ENCODE measurements around the gene PRAMEF7.
"Not testable (repeated sequence)": the region's sequence is repeated elsewhere in the genome, so short reads cannot be mapped to it uniquely, and the experiment has no call there.

DNA sequence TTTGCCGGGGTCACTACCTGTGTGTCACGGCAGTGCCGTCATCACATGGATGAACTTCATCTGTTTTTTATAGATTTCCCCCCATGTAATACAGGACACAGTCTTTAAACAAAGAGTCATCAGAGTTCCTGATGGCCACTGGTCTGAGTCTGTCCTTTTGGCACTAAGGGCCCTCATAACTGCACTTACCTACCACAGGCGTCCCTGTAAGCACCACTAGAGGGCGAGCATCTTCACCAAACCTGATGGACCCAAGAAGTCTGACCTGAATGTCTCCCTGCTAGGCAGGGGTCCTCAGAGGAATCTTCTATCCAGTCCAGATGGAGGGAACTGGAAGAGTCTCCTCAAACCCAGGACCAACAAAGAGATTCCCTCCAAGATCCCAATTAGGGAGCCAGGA lies 8.0 kb downstream of the PRAMEF7 start:
- TF ChIP-seq, protein P1, sequence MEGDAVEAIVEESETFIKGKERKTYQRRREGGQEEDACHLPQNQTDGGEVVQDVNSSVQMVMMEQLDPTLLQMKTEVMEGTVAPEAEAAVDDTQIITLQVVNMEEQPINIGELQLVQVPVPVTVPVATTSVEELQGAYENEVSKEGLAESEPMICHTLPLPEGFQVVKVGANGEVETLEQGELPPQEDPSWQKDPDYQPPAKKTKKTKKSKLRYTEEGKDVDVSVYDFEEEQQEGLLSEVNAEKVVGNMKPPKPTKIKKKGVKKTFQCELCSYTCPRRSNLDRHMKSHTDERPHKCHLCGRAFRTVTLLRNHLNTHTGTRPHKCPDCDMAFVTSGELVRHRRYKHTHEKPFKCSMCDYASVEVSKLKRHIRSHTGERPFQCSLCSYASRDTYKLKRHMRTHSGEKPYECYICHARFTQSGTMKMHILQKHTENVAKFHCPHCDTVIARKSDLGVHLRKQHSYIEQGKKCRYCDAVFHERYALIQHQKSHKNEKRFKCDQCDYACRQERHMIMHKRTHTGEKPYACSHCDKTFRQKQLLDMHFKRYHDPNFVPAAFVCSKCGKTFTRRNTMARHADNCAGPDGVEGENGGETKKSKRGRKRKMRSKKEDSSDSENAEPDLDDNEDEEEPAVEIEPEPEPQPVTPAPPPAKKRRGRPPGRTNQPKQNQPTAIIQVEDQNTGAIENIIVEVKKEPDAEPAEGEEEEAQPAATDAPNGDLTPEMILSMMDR (IDR thresholded peaks at IDR 0.05), result not testable (repeated sequence)
- not testable (repeated sequence) for TF ChIP-seq POLR2A (IDR thresholded peaks at IDR 0.05)
